ENCODE results near the gene ITGAD.
"Not testable (repeated sequence)": the region's sequence is repeated elsewhere in the genome, so short reads cannot be mapped to it uniquely, and the experiment has no call there.

The ITGAD gene

DNA sequence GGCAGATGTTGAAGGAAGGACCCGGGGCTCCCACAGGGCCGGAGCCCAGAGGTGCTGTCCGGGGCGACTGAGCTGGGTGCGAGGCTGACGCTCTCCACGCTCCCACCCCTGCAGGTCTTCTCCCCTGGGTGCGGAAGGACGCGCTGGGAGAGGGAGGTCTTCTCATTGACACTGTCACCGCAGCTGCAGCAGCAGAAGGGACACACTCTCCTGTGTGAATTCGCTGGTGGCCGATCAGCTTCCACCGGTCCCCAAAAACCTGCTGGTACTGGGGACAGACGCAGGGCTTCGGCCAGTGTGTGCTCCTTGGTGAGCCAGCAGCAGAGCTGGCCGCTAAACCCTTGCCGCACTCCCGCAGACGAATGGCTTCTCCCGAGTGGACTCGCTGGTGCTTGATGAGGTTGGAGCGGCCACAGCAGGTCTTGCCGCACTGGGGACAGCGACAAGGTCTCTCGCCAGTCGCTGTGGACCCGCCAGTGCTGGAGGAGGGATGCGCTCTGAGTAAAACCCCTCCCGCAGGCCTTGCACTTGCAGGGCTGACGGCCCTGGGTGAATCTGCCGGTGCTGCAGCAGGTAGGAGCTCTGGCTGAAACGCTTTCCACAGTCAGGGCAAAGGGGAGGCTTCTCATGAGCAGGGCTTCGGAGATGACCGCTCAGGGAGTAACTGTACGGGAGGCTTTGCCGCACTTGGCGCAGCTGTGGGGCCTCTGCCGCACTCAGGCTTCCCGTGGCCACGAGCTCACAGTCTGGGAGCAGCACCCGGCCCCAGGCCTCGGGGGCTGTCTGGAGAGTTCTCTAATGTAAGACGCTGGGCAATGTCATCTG lies 43.3 kb downstream of the ITGAD start:
- Histone ChIP-seq H3K79me2 (ENCODE audit: insufficient read depth, low read length) (no peaks in the 10 kb centered on the region), H3K36me3 (ENCODE audit: insufficient read depth, low read length) (no peaks in the 10 kb centered on the region), H3F3A (ENCODE audit: low read depth) (no peaks in the 10 kb centered on the region), H3K4me1 (ENCODE audit: insufficient read depth, low read length, poor library complexity, severe bottlenecking) (peaks cover 15% of the 10 kb centered on the region), H4K20me1 (ENCODE audit: insufficient read depth, low read length, poor library complexity, severe bottlenecking) (no peaks in the 10 kb centered on the region), H3K9ac (ENCODE audit: low read depth, low read length, poor library complexity, severe bottlenecking) (no peak overlapping the region), H3K4me2 (ENCODE audit: low read depth, low read length, poor library complexity, severe bottlenecking) (no peak overlapping the region), H2AFZ (ENCODE audit: low read length) (no peak overlapping the region), H3K9me3 (ENCODE audit: insufficient read depth, low read depth, low read length) (no peaks in the 10 kb centered on the region), H3K4me3 (ENCODE audit: low read length, poor library complexity, severe bottlenecking) (no peak overlapping the region), H3K27me3 (ENCODE audit: insufficient read depth, low read length, poor library complexity, severe bottlenecking) (no peaks in the 10 kb centered on the region), H3K9me2 (replicated peaks; ENCODE audit: low read depth, low read length) (no peaks in the 10 kb centered on the region)
- TF ChIP-seq, protein P1, sequence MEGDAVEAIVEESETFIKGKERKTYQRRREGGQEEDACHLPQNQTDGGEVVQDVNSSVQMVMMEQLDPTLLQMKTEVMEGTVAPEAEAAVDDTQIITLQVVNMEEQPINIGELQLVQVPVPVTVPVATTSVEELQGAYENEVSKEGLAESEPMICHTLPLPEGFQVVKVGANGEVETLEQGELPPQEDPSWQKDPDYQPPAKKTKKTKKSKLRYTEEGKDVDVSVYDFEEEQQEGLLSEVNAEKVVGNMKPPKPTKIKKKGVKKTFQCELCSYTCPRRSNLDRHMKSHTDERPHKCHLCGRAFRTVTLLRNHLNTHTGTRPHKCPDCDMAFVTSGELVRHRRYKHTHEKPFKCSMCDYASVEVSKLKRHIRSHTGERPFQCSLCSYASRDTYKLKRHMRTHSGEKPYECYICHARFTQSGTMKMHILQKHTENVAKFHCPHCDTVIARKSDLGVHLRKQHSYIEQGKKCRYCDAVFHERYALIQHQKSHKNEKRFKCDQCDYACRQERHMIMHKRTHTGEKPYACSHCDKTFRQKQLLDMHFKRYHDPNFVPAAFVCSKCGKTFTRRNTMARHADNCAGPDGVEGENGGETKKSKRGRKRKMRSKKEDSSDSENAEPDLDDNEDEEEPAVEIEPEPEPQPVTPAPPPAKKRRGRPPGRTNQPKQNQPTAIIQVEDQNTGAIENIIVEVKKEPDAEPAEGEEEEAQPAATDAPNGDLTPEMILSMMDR (conservative IDR thresholded peaks at IDR 0.05; ENCODE audit: low read length), result no peak
- no peak for TF ChIP-seq EZH2phosphoT487 (IDR thresholded peaks at IDR 0.05; ENCODE audit: borderline replicate concordance)

DNA sequence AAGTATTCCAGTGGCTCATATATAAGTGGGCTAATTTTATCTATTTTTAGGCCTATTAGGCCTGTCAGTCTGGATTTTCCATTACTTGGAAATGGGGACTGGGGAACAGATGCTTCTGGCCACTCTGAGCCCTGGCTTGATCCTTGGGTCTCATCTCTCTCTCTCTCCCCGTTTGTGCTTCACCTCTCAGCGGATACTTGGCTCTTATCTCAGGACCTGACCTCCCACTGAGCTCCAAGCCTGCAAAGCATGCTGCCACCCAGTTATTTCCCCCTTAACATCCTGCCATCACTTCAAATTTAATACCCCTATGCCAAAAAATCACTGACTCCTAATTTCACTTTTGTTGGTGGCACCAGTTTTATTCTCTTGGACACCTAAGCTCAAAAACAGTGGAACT lies 45.3 kb downstream of the ITGAD start:
- TF ChIP-seq EZH2phosphoT487 (IDR thresholded peaks at IDR 0.05; ENCODE audit: borderline replicate concordance), result no peak
- TF ChIP-seq, protein P1 (conservative IDR thresholded peaks at IDR 0.05; ENCODE audit: low read length), result no peak
- H3K36me3 ChIP-seq (ENCODE audit: insufficient read depth, low read length), result no peaks in the 10 kb centered on the region
- H3F3A ChIP-seq (ENCODE audit: low read depth), result no peaks in the 10 kb centered on the region
- H3K9me2 ChIP-seq (replicated peaks; ENCODE audit: low read depth, low read length), result no peaks in the 10 kb centered on the region
- no peak overlapping the region for H2AFZ ChIP-seq (ENCODE audit: low read length)
- H3K9ac ChIP-seq (ENCODE audit: low read depth, low read length, poor library complexity, severe bottlenecking), result no peak overlapping the region
- no peaks in the 10 kb centered on the region for H3K27me3 ChIP-seq (ENCODE audit: insufficient read depth, low read length, poor library complexity, severe bottlenecking)
- no peak overlapping the region for H3K4me2 ChIP-seq (ENCODE audit: low read depth, low read length, poor library complexity, severe bottlenecking)
- H4K20me1 ChIP-seq (ENCODE audit: insufficient read depth, low read length, poor library complexity, severe bottlenecking), result no peaks in the 10 kb centered on the region
- no peaks in the 10 kb centered on the region for H3K79me2 ChIP-seq (ENCODE audit: insufficient read depth, low read length)
- no peak overlapping the region for H3K4me3 ChIP-seq (ENCODE audit: low read length, poor library complexity, severe bottlenecking)
- peaks cover 15% of the 10 kb centered on the region for H3K4me1 ChIP-seq (ENCODE audit: insufficient read depth, low read length, poor library complexity, severe bottlenecking)
- H3K9me3 ChIP-seq (ENCODE audit: insufficient read depth, low read depth, low read length), result no peaks in the 10 kb centered on the region

DNA sequence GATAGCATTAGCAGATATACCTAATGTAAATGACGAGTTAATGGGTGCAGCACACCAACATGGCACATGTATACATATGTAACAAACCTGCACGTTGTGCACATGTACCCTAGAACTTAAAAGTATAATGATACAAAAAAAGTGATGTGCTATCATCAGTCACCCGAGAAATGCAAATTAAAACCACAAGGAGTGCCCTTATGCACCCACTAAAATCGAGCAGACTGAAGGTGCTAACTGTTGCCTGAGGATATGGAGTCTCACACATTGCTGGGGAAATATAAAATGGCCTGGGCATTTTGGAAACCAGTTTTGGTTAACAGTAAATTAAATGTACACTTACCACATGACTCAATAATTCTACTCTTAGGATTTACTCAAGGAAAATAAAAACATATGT lies 45.9 kb downstream of the ITGAD start:
- peaks cover 15% of the 10 kb centered on the region for H3K4me1 ChIP-seq (ENCODE audit: insufficient read depth, low read length, poor library complexity, severe bottlenecking)
- not testable (repeated sequence) for H3K4me2 ChIP-seq (ENCODE audit: low read depth, low read length, poor library complexity, severe bottlenecking); H3K9ac ChIP-seq (ENCODE audit: low read depth, low read length, poor library complexity, severe bottlenecking); H3F3A ChIP-seq (ENCODE audit: low read depth); H3K36me3 ChIP-seq (ENCODE audit: insufficient read depth, low read length); H3K9me2 ChIP-seq (replicated peaks; ENCODE audit: low read depth, low read length); H3K4me3 ChIP-seq (ENCODE audit: low read length, poor library complexity, severe bottlenecking); H4K20me1 ChIP-seq (ENCODE audit: insufficient read depth, low read length, poor library complexity, severe bottlenecking); H3K9me3 ChIP-seq (ENCODE audit: insufficient read depth, low read depth, low read length); H3K27me3 ChIP-seq (ENCODE audit: insufficient read depth, low read length, poor library complexity, severe bottlenecking); H3K79me2 ChIP-seq (ENCODE audit: insufficient read depth, low read length); H2AFZ ChIP-seq (ENCODE audit: low read length)

DNA sequence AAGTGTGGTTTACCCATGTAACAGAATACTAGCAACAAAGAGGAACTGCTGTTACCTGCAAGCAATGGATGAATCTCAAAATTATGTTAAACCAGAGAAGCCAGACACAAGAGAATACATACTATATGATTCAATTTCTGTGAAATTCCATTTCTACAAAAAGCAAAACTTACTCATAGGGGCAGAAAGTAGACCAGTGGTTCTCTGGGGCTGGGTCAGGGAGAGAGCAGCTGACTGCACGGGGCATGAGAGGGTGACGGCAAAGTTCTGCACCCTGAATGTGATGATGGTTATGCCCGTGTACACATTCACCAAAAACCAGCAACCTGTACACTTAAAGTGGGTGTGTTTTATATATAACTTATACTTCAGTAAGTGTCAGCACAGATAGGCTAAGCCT lies 46.4 kb downstream of the ITGAD start:
- Histone ChIP-seq H2AFZ (ENCODE audit: low read length) (no peak overlapping the region), H3F3A (ENCODE audit: low read depth) (no peaks in the 10 kb centered on the region), H3K4me2 (ENCODE audit: low read depth, low read length, poor library complexity, severe bottlenecking) (no peak overlapping the region)

More for the DNA sequence above, 46.4 kb downstream of the ITGAD start:
- H3K9me3 ChIP-seq (ENCODE audit: insufficient read depth, low read depth, low read length), result no peaks in the 10 kb centered on the region
- no peaks in the 10 kb centered on the region for H3K9me2 ChIP-seq (replicated peaks; ENCODE audit: low read depth, low read length)
- H3K9ac ChIP-seq (ENCODE audit: low read depth, low read length, poor library complexity, severe bottlenecking), result no peak overlapping the region
- H3K36me3 ChIP-seq (ENCODE audit: insufficient read depth, low read length), result no peaks in the 10 kb centered on the region
- peaks cover 15% of the 10 kb centered on the region for H3K4me1 ChIP-seq (ENCODE audit: insufficient read depth, low read length, poor library complexity, severe bottlenecking)
- H4K20me1 ChIP-seq (ENCODE audit: insufficient read depth, low read length, poor library complexity, severe bottlenecking), result no peaks in the 10 kb centered on the region
- no peak overlapping the region for H3K4me3 ChIP-seq (ENCODE audit: low read length, poor library complexity, severe bottlenecking)
- TF ChIP-seq, protein P1 (conservative IDR thresholded peaks at IDR 0.05; ENCODE audit: low read length), result no peak
- no peak for TF ChIP-seq EZH2phosphoT487 (IDR thresholded peaks at IDR 0.05; ENCODE audit: borderline replicate concordance)
- H3K79me2 ChIP-seq (ENCODE audit: insufficient read depth, low read length), result no peaks in the 10 kb centered on the region
- H3K27me3 ChIP-seq (ENCODE audit: insufficient read depth, low read length, poor library complexity, severe bottlenecking), result no peaks in the 10 kb centered on the region

Measured in Loucy (cell line).